GM19238 (cell line): ENCODE results near the gene XRCC4.
"Not testable (repeated sequence)": the region's sequence is repeated elsewhere in the genome, so short reads cannot be mapped to it uniquely, and the experiment has no call there.

ENCODE experiments used
- DNase-seq: peaks from one replicate; pipeline ENCODE4 v3.0.0; 2011; ENCODE audit warnings: low spot score; ENCODE audit not compliant: insufficient read length

XRCC4 gene

DNA sequence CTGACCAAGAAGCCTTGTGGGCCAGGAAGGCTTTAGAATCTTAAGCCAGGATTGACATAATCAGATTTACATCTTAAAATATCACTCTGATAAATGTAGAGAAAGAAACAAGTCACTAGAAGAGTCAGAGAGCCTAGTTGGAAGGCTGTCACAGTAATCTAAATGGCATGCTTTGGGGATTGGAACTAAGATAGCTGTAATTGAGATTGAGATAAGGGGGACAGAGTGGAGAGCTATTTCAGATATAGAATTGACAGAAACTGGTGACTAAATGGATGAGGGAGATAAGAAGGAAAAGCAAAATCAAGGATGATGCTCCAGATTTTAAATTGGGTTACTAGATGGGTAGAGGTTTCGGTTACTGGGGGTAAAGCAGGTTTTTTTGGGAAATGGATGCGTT lies 100.5 kb downstream of the XRCC4 start:
- no peak for DNase-seq

DNA sequence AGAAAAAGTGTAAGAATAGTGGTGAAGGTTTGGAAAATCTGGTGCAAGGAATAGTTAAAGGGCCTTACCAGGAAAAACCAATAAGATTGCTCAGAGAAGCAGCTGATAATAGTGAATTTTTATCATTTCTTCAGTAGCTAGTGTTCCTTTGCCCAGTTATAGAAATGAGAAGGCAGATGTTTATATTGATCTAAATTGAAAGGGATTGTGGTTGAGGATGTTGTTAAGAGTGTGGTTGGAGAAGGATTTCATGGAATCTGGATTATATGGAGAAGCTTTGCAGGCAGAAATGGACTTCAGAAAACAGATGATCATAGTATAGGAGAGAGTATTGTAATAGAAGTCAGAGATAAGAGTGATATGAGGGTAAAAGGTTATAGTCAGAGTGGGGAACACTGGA lies 102.6 kb downstream of the XRCC4 start:
- DNase-seq: no peak

DNA sequence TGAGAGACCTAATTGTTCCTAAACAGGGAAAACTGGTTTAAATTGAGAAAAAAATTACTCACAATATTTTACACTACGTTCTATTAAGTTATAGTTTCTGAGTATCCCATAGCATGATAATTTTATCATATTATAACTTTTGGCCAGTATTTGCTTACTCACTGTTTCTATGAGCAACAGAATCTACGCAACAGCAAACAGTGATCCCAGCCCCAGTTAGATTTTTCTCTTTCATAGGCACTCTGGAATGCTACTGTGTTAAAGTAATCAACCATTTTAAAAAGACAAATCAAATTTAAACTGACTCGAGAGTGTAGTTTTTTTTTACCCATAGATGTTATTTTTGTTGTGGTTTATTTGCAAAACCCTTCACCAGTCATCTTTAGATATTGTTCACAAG lies 107.2 kb downstream of the XRCC4 start:
- no peak for DNase-seq

DNA sequence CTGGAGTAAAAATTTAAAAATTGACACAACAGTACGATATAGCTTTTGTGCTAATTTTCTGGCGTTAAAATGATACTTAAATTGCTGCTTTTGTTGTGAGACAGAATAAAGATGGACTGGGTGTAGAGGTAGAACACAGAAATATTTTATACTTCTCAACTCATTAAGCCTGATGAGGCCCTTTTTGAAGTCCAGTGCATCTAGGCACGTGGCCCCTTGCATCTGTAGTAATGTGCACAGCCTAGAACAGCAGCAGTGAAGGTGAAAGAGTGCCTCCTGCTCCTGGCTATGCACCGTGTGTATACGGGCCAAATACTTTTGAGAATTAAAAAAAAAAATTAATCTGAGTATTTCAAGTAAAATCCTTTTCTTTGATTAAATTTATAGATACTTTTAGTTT lies 115.6 kb downstream of the XRCC4 start:
- no peak for DNase-seq

DNA sequence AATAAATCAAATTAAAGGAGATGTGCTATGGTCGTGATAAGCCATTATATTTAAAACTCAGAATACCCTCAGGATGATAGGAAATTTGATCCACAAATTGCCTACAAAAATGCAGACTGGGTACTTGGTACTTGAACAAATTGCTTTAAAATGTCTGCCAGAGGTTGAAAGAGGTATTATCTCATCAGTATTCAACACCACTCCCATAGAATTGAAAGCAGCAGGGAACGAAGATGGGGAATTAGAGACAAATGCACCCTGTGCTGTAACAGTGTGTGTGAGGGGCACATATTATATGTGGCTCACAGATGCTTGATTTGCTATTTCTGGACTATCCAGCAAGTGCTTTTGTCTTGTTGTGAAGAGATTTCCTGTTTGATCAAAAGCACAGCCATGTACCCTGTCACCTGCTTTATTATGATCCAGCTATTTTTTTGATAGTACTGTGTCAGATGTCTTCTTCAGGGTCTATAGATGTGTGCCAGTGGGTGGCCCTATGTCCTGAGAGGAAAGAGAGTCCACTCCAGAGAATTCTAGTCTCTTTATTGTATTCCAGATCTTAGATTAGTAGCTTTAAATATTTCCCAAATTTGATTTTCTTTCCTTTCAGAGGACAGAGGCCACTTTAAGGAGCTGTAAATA lies 120.1 kb downstream of the XRCC4 start:
- no peak for DNase-seq

DNA sequence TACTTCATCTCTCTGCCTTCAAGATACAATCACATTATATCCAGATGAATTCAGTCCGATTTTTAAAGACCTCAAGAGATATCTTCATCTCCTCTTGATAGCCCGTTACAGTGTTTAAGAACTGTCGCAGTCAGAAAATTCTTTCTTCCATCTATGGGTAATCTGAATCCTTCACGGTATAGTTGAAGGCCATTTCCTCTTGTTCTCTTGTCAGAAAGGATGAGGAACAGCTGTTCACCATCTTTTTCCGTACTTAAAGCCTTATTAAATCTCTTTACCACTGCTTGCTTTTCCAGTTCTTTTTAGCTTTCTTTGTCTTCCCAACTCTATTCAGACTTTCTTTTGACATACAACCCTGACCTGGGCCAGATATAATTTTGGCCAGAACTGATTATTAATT lies 121.8 kb downstream of the XRCC4 start:
- no peak for DNase-seq

DNA sequence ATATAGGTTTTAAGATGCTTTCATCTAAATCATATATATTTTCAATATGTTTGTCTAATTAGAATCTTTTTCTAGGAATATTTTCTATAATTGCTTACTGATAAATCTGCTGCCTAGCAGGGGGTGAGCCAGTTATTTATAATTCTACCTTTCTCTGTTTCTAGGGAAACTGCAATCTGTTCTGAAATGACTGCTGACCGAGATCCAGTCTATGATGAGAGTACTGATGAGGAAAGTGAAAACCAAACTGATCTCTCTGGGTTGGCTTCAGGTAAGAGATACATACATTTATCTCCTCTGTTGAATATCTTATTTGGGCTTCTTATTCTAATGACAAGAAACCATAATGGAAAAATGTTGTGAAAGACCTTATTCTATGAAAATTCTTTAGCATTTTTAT lies 127.3 kb downstream of the XRCC4 start:
- DNase-seq: no peak

DNA sequence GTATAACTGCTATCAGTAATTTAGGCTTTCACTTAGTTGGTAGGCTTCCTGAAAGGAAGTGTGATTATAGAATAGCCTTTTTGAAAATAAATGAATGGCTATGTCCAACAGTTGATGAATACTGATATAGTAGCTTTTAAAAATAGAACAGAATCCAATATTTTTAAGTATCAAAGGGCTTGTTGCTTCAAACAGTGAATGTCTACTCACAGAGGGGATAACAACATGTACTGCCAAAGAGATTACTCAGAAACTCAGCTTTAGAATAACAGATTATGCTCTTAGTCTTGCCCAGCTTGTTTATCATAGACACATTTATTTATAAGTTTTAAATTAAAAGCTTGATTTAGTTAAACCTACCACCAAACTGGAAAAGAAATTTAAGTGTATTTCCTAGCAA lies 132.6 kb downstream of the XRCC4 start:
- DNase-seq: no peak

DNA sequence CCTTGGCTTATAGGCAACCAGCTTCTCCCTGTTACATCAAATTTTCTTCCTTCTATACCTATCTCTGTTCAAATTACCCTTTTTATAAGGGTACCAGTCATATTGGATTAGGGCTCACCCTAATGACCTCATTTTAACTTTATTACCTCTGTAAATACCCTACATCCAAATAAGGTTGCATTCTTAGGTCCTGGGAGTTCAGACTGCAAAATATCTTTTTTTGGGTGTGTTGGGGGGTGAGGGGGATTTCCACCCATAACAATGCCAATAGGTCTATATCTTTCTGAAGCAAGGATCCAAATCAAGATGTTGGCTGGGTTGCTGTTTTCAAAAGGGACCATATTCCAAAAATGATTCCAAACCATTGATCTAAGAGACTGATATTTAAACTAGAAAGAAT lies 141.7 kb downstream of the XRCC4 start:
- no peak for DNase-seq

DNA sequence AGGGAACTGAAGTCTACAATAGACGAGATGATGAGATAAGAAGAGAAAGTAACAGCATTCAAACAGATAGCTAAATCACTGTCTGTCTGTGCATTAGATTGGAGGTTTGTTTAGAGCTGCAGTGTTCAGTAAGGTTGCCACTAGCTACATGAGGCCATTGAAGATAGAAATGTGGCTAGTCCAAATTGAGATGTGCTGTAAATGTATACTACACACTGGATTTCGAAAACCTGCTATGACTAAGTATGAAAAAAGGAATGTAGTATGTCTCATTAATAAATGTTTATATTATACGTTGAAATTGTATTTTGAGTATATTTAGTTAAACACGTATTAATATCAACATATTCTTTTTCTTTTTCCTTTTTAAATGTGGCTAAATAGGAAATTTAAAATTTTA lies 142.1 kb downstream of the XRCC4 start:
- no peak for DNase-seq

DNA sequence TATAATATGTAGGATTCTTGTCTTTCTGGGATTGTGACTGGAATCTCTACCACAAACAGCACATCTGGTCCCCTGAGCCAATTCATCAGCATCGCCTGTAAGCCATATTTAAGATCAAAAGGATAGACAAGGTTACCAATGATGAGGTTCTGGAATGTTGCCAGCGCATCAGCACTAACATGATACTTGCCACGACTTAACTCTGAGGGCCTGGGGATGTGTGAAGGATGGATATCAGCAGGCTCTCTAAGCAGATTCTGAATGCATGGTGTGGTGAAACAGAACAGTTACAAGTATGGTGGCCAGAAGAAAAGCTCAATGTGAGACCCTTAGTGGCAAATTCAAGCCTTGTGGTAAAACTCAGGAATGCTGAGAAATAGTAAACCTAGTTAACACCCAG lies 143.0 kb downstream of the XRCC4 start:
- DNase-seq: no peak

DNA sequence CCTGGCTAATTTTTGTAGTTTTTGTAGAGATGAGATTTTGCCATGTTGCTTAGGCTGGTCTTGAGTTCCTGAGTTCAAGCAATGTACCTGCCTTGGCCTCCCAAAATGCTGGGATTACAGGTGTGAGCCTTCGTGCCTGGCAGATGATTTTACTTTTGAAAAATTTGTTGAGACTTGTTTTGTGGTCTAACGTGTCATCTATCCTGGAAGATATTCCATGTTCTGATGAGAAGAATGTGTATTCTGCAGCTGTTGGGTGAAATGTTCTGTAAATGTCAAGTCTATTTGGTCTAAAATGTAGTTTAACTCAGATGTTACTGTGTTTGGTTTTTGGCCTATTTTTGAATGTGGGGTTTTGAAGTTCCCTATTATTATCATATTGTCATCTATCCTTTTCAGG lies 145.6 kb downstream of the XRCC4 start:
- DNase-seq: no peak

DNA sequence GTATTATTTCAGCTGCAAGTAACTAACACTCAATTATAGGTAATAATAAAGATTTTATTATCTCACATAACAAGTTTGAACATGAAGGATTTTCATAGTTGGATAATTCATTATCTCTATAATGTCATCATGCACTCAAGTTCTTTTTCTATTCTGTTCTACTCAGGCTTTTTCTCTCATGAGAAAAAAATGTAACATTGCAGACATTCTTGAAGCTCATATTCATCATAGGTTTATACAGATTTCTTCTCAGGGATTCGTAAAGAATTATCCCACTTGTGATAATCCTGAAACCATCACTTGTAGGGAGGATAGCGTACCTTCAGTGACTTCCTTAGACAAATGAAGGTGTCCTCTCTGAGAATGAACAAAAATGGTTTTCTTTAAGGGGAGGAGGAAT lies 150.3 kb downstream of the XRCC4 start:
- no peak for DNase-seq

DNA sequence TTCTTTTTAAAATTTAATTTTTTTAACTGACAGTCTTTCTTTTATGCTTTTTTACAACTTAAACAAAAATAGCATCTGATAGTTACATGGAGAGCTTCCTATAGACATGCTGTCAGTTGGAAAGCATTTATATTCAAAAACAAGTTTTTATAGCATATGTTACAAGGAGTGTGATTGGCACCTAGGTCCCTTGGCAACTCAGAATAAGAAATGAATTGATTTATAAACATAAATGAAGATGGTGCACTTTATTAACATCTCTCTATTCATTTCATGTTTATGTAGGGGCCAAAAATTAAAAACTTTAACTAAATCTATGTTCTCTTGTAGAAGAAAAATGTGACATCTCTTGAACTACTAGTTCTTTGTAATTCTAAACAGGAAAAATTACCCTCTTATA lies 153.2 kb downstream of the XRCC4 start:
- DNase-seq: no peak

DNA sequence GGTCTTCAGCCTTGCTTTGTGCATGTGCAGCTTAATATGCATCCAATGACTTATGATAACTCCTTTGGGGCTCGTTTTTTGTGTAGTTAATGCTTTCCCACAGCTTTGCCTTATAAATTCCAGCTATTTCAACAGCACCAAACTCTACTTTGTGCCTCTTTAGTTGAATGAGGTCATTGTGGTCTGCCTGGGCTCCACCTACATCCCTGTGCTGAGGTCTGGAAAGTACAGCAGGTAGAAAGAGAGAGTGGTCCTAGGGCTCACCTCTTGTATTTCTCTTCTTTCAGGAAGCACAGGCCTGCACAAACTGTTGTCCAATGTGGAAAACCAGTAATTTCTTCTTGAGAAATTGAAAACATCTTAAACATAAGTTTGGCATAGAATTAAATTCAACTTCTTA lies 167.2 kb downstream of the XRCC4 start:
- no peak for DNase-seq

DNA sequence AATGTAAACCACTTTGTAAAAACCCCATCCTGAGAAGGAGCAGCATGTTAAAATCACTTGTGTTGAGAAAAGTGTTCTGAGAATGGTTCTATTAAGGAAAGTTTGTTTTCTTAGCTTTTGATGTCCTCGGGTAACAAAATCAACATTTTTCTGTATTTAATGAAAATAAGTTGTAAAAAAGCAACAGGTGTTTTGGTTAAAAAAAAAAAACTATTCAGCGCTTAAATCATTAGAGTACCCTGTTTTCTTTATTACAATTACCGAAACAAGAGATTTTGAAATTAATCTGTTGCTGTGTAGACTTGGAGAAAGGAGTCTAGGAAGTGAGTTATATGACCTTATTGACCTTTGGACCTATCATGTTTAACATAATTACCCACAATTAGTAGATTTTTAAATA lies 167.7 kb downstream of the XRCC4 start:
- DNase-seq: no peak

DNA sequence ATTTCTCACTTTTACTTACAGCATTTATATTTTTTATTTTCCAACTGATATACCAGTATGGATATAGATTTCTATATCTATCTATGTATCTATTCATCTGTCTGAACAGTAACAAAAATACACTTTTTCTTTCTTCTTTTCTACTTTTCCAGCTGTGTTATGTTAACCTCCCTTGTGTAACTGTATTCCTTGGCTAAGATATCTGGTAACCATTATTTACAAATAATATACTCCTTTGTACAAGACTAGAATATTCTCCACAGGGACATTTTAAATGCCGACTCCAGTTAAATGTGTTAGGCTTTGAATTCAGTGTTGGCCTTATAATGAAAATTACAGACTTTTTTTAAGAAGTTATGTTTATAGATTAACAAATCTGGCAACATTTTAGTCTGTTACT lies 168.7 kb downstream of the XRCC4 start:
- DNase-seq: no peak

DNA sequence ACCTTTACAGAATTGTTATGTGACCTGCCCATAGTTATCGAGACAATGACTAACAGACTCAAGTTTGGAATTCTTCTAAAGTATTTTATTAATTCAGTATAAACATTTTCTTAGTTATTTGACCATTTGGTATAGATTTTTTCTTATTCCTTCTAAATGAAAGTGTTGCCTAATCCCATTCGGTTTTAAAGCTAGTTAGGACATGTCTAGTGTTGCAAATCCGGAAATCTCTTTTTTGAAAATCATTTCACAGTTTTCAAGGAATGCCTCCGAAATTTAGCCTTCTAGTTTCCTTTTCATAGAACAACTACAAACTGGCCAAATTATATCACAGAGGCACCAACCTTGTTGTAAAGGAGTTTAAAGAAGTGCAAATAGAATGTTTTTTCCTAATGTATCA lies 171.8 kb downstream of the XRCC4 start:
- DNase-seq: no peak

DNA sequence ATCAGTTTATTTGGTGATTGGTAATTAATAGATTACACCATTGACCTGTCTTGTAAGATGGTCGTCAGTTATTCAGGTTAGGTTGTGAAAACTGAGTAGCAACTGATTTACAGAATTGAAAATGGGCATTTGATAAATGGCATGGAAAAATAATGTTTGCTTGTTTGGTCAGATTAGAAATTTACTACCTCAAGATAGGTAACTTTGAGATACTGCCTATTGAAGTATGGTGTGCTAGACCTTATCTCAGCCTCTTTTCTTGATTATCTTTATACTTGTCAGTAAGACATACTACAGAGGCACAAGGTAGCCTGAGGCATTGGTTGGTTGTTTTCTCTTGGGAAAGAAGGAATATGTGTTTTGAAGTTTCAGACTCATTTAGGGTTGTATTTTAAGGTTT lies 174.5 kb downstream of the XRCC4 start:
- no peak for DNase-seq

DNA sequence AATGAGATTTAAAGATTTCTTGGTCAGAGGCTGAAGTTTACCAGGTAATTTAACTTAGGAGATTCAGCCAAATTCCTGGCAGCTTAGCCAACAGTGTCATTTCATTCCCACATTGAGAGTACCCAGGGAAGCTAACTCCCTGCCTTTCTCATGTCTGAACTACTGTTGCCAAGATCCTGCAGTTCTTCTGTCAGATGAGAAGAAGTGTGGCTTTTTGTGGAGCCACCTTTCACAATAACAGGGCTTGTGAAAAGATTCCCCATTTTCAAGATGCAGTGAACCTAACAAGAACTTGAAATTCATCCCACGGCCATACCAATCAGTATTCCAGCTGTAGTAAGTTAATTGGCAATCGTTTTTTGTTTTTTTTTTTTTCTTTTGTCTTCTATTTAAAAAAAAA lies 176.4 kb downstream of the XRCC4 start:
- DNase-seq: no peak

DNA sequence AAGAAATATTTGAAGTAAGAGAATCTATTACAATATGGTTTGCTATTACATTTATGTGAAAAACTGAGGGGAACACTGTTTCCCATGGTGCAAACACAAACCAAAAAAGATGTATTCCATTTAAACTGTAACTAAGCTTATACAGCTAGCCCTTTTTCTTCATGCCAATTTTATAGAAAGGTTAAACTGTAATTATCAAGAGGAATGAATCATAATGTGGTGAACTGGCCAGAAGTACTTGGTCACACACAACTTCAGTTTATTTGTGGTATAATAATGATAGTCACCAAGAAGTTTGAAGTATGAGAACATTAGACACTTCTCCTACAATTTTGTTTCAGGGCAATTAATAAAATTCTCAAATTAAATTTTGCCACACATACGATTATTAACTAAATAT lies 177.9 kb downstream of the XRCC4 start:
- no peak for DNase-seq

DNA sequence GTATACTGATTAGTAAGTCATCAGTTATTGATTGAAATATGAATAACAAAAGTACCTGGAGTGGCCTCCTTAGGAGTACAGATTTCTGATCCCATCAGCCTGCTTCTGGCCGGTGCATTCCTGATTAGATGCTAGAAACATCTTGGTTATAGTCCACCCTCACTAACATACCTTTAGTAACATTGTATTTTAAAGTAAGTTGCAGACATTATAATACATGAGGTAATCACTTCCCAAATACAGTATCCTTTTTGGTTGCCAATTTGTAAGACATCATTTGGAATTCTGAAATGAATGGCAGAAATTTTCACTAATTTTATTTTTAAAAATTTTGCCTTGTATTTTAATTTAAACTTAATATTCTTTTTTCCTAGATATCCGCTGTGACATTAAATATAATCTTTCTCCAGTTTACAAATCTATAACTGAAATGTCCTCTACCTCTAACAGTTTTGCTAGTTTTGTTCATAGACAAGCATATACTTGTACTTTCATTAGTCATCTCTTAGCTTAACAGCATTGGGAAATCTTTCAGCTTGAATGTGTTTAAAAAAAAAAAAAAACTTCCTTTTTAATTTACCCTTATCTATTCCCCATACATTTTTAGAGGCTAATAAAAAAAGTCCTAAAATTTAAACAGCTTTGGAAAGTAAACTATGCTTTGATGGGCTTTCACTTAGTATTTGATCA lies 178.9 kb downstream of the XRCC4 start:
- DNase-seq: no peak

DNA sequence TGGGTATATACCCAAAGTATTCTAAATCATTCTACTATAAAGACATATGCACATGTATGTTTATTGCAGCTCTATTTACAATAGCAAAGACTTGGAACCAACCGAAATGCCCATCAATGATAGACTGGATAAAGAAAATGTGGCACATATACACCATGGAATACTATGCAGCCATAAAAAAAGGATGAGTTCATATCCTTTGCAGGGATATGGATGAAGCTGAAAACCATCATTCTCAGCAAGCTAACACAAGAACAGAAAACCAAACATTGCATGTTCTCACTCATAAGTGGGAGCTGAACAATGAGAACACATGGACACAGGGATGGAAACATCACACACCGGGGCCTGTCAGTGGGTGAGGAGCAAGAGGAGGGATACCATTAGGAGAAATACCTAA lies 180.3 kb downstream of the XRCC4 start:
- DNase-seq: not testable (repeated sequence)

DNA sequence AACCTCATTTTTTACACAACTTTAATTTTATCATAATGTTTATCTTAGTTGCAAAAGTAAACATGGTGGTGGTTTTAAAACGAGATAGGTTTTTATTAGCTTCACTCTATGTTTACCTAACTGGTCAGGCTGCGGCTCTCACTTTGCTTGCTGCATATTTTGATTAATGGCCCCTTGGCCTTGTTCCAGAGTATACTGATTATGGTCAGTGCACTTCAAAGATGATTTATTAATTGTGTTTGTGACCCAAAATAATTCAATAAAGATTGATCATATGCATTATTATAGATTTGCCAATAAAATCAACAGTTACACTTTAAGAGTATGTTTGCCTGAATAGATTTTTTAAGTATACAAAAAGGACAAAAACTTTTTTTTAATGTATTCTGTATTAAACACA lies 188.0 kb downstream of the XRCC4 start:
- no peak for DNase-seq
